Measurements from ENCODE around the gene CLEC18B. TPM values are rescaled to one million over a fixed set of nuclear protein-coding genes. Genes with fewer than 3 reads are reported as not detected.
"Not testable (repeated sequence)": the region's sequence is repeated elsewhere in the genome, so short reads cannot be mapped to it uniquely, and the experiment has no call there.

The CLEC18B gene
- total RNA-seq, 1 donor from 2014 or later: 0.24 TPM

DNA sequence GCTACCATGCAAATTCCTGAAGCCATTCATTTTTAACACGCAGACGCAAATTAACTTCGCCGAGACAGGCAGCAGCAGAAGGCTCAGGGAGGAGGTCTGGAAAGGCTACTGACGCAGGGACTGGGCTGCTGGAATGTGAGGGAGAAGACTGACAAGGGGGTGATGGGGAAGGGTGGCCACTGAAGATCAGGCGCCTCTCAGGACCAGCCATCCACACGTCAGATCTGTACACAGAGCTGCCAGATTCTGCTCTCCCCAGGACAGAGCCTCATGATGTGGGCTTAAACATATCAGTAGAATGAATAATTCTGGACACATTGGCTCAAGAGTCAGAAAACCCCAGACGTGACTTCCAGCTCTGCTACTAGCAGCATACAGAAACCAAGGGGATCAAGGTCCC, 25.6 kb upstream of the CLEC18B start:
- Mint-ChIP-seq H3K36me3 (ENCODE audit: unreplicated experiment) (peaks cover 20% of the 10 kb centered on the region), H3K4me1 (ENCODE audit: unreplicated experiment) (peaks cover 23% of the 10 kb centered on the region), H3K27me3 (ENCODE audit: unreplicated experiment) (no peaks in the 10 kb centered on the region), H3K4me3 (ENCODE audit: unreplicated experiment) (no peak overlapping the region), H3K9me3 (ENCODE audit: unreplicated experiment) (no peaks in the 10 kb centered on the region), H3K27ac (ENCODE audit: unreplicated experiment) (no peak overlapping the region)
- TF ChIP-seq, protein P1, sequence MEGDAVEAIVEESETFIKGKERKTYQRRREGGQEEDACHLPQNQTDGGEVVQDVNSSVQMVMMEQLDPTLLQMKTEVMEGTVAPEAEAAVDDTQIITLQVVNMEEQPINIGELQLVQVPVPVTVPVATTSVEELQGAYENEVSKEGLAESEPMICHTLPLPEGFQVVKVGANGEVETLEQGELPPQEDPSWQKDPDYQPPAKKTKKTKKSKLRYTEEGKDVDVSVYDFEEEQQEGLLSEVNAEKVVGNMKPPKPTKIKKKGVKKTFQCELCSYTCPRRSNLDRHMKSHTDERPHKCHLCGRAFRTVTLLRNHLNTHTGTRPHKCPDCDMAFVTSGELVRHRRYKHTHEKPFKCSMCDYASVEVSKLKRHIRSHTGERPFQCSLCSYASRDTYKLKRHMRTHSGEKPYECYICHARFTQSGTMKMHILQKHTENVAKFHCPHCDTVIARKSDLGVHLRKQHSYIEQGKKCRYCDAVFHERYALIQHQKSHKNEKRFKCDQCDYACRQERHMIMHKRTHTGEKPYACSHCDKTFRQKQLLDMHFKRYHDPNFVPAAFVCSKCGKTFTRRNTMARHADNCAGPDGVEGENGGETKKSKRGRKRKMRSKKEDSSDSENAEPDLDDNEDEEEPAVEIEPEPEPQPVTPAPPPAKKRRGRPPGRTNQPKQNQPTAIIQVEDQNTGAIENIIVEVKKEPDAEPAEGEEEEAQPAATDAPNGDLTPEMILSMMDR (IDR thresholded peaks at IDR 0.05): no peak
- DNase-seq (ENCODE audit: extremely low spot score, unreplicated experiment): no peak

DNA sequence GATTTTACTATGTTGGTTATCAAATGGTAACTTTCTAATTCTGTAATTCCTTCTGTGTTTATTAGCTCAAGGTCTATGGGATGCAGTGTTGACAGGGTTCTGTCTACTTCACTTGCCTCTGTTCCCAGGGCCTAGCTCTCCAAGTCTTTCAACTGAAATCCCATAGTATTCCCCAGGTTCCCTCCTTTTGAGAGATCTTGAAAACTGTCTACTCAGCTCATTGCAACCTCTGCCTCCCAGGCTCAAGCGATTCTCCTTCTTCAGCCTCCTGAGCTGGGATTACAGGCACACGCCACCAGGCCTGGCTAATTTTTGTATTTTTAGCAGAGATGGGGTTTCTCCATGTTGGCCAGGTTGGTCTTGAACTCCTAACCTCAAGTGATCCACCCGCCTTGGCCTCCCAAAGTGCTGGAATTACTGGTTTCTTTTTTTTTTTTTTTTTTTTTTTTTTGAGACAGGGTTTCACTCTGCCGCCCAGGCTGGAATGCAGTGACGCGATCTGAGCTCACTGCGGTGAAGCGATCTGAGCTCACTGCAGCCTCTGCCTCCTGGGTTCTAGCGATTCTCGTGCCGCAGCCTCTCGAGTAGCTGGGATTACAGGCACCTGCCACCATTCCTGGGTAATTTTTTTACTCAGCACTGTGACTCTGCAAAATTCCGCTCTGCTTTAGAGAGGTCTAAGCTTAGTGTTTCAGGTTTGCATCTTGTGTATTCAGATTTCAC, 22.5 kb upstream of the CLEC18B start:
- H3K27me3 Mint-ChIP-seq (ENCODE audit: unreplicated experiment); H3K4me1 Mint-ChIP-seq (ENCODE audit: unreplicated experiment); DNase-seq (ENCODE audit: extremely low spot score, unreplicated experiment); H3K27ac Mint-ChIP-seq (ENCODE audit: unreplicated experiment); H3K9me3 Mint-ChIP-seq (ENCODE audit: unreplicated experiment); H3K4me3 Mint-ChIP-seq (ENCODE audit: unreplicated experiment): not testable (repeated sequence)
- H3K36me3 Mint-ChIP-seq (ENCODE audit: unreplicated experiment): peaks cover 15% of the 10 kb centered on the region

GRCh38 chr16:74439685-74440084, 18.4 kb upstream of the CLEC18B start:
- no peaks in the 10 kb centered on the region for H3K9me3 Mint-ChIP-seq (ENCODE audit: unreplicated experiment)
- DNase-seq (ENCODE audit: extremely low spot score, unreplicated experiment): no peak
- no peak overlapping the region for H3K4me3 Mint-ChIP-seq (ENCODE audit: unreplicated experiment)
- H3K4me1 Mint-ChIP-seq (ENCODE audit: unreplicated experiment): no peaks in the 10 kb centered on the region
- TF ChIP-seq, protein P1 (IDR thresholded peaks at IDR 0.05): no peak
- peaks cover 12% of the 10 kb centered on the region for H3K36me3 Mint-ChIP-seq (ENCODE audit: unreplicated experiment)
- H3K27me3 Mint-ChIP-seq (ENCODE audit: unreplicated experiment): no peaks in the 10 kb centered on the region
- no peak overlapping the region for H3K27ac Mint-ChIP-seq (ENCODE audit: unreplicated experiment)

GRCh38 chr16:74438492-74438979, 17.3 kb upstream of the CLEC18B start:
- H3K27me3 Mint-ChIP-seq (ENCODE audit: unreplicated experiment): no peaks in the 10 kb centered on the region
- DNase-seq (ENCODE audit: extremely low spot score, unreplicated experiment): no peak
- no peaks in the 10 kb centered on the region for H3K9me3 Mint-ChIP-seq (ENCODE audit: unreplicated experiment)
- H3K4me3 Mint-ChIP-seq (ENCODE audit: unreplicated experiment): no peak overlapping the region
- H3K27ac Mint-ChIP-seq (ENCODE audit: unreplicated experiment): no peak overlapping the region
- TF ChIP-seq, protein P1 (IDR thresholded peaks at IDR 0.05): no peak
- peaks cover 12% of the 10 kb centered on the region for H3K36me3 Mint-ChIP-seq (ENCODE audit: unreplicated experiment)
- no peaks in the 10 kb centered on the region for H3K4me1 Mint-ChIP-seq (ENCODE audit: unreplicated experiment)

- Mint-ChIP-seq H3K4me3 (ENCODE audit: unreplicated experiment) (no peak overlapping the region), H3K9me3 (ENCODE audit: unreplicated experiment) (no peaks in the 10 kb centered on the region), H3K4me1 (ENCODE audit: unreplicated experiment) (peaks cover 3% of the 10 kb centered on the region), H3K27ac (ENCODE audit: unreplicated experiment) (no peak overlapping the region), H3K27me3 (ENCODE audit: unreplicated experiment) (no peaks in the 10 kb centered on the region), H3K36me3 (ENCODE audit: unreplicated experiment) (peaks cover 3% of the 10 kb centered on the region)
- DNase-seq (ENCODE audit: extremely low spot score, unreplicated experiment): no peak
- TF ChIP-seq, protein P1 (IDR thresholded peaks at IDR 0.05): no peak
Measured at GRCh38 chr16:74431516-74431915, 10.2 kb upstream of the CLEC18B start.
